Ishikawa (cell line): ENCODE data around the gene PLEKHJ1.

Experiments
- CEBPB ChIP-seq: IDR thresholded peaks from 2 replicates; pipeline ENCODE4 v1.6.1; 2012
- CREB1 ChIP-seq: IDR thresholded peaks from 2 replicates; pipeline ENCODE4 v1.6.1; 2012; ENCODE audit warnings: low read depth
- EGR1 ChIP-seq: IDR thresholded peaks from 2 replicates; pipeline ENCODE4 v1.6.1; 2012
- EP300 ChIP-seq: IDR thresholded peaks from 2 replicates; pipeline ENCODE4 v1.6.1; 2012; ENCODE audit warnings: borderline replicate concordance
- FOXM1 ChIP-seq: IDR thresholded peaks from 2 replicates; pipeline ENCODE4 v1.6.1; 2012; ENCODE audit warnings: low read depth, borderline replicate concordance
- NFIC ChIP-seq: IDR thresholded peaks from 2 replicates; pipeline ENCODE4 v1.6.1; 2012
- RAD21 ChIP-seq: IDR thresholded peaks from 2 replicates; pipeline ENCODE4 v1.6.1; 2012; ENCODE audit warnings: low read depth
- TAF1 ChIP-seq: IDR thresholded peaks from 2 replicates; pipeline ENCODE4 v1.6.1; 2012; ENCODE audit warnings: low read depth, mild to moderate bottlenecking
- TCF12 ChIP-seq: IDR thresholded peaks from 2 replicates; pipeline ENCODE4 v1.6.1; 2012; ENCODE audit warnings: low read depth
- TEAD4 ChIP-seq: IDR thresholded peaks from 2 replicates; pipeline ENCODE4 v1.6.1; 2012
- USF1 ChIP-seq: IDR thresholded peaks from 2 replicates; pipeline ENCODE4 v1.6.1; 2012
- YY1 ChIP-seq: IDR thresholded peaks from 2 replicates; pipeline ENCODE4 v1.6.1; 2012; ENCODE audit warnings: low read depth
- ZBTB7A ChIP-seq: IDR thresholded peaks from 2 replicates; pipeline ENCODE4 v1.6.1; 2012; ENCODE audit warnings: low read depth
- TF ChIP-seq, protein P1 (sequence below): IDR thresholded peaks from 2 replicates; pipeline ENCODE4 v1.6.1; 2012
- TF ChIP-seq, protein P2 (sequence below): IDR thresholded peaks from 2 replicates; pipeline ENCODE4 v1.6.1; 2012; ENCODE audit warnings: low read depth, mild to moderate bottlenecking

PLEKHJ1 gene

GRCh38 chr19:2231621-2232221 lies 4.4 kb downstream of the PLEKHJ1 start:
- TF ChIP-seq RAD21 (no peak), FOXM1 (no peak), CREB1 (no peak), TCF12 (no peak), NFIC (no peak), EP300 (no peak), USF1 (no peak), YY1 (no peak), EGR1 (no peak), TAF1 (no peak), TEAD4 (no peak), ZBTB7A (no peak), CEBPB (no peak)
- TF ChIP-seq, protein P1, sequence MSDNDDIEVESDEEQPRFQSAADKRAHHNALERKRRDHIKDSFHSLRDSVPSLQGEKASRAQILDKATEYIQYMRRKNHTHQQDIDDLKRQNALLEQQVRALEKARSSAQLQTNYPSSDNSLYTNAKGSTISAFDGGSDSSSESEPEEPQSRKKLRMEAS = no peak
- TF ChIP-seq, protein P2, sequence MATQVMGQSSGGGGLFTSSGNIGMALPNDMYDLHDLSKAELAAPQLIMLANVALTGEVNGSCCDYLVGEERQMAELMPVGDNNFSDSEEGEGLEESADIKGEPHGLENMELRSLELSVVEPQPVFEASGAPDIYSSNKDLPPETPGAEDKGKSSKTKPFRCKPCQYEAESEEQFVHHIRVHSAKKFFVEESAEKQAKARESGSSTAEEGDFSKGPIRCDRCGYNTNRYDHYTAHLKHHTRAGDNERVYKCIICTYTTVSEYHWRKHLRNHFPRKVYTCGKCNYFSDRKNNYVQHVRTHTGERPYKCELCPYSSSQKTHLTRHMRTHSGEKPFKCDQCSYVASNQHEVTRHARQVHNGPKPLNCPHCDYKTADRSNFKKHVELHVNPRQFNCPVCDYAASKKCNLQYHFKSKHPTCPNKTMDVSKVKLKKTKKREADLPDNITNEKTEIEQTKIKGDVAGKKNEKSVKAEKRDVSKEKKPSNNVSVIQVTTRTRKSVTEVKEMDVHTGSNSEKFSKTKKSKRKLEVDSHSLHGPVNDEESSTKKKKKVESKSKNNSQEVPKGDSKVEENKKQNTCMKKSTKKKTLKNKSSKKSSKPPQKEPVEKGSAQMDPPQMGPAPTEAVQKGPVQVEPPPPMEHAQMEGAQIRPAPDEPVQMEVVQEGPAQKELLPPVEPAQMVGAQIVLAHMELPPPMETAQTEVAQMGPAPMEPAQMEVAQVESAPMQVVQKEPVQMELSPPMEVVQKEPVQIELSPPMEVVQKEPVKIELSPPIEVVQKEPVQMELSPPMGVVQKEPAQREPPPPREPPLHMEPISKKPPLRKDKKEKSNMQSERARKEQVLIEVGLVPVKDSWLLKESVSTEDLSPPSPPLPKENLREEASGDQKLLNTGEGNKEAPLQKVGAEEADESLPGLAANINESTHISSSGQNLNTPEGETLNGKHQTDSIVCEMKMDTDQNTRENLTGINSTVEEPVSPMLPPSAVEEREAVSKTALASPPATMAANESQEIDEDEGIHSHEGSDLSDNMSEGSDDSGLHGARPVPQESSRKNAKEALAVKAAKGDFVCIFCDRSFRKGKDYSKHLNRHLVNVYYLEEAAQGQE = no peak

DNA sequence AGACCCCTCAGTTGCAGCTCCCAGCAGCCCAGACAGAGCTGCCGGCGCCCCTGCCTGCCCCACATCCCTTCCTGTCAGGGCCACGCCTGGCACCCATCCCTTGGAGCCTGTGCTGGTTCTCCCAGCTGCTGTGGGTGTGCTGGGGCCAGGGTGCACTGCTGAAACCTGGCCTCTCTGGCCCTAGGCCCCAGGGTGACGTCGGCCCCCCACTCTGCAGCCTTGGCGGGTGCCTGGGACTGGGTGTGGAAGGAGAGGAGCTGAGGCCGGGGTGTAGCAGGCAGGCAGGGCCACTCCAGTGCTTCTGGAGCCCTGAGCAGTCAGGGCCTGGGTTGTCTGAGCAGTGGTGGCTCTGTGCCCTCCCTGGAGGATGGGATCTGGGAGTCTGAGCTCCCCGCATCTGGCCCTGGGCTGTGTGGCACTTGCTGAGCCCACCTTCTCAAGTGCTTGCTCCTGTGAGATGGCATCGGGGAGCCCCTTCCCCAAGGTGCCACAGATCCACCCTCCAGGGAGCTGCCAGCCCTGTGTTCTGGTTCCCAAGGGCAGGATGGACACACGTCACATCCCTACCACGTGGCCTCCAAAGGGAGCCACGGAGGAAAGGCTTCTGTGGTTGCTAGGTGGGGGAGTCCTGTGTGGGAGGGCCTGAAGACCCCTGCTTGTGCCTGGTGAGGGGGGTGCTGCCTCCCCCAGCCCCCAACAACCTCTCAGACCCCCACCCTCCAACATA lies 5.2 kb downstream of the PLEKHJ1 start:
- TF ChIP-seq EGR1 (no peak), ZBTB7A (no peak), TCF12 (no peak), TEAD4 (no peak), CEBPB (no peak), USF1 (no peak), CREB1 (no peak), FOXM1 (no peak), TAF1 (no peak), EP300 (no peak), RAD21 (no peak), YY1 (no peak)
- TF ChIP-seq, protein P1 = no peak
- TF ChIP-seq, protein P2 = no peak

GRCh38 chr19:2230033-2230531 lies 6.0 kb downstream of the PLEKHJ1 start:
- TF ChIP-seq EP300 = no peak
- TF ChIP-seq YY1 = no peak
- TF ChIP-seq TCF12 = no peak
- TF ChIP-seq ZBTB7A = no peak
- TF ChIP-seq TEAD4 = no peak
- no peak for TF ChIP-seq FOXM1
- TF ChIP-seq TAF1 = no peak
- TF ChIP-seq CREB1 = no peak
- TF ChIP-seq, protein P1 = no peak
- no peak for TF ChIP-seq CEBPB
- no peak for TF ChIP-seq EGR1
- TF ChIP-seq RAD21 = no peak
- TF ChIP-seq USF1 = no peak
- TF ChIP-seq NFIC = no peak
- TF ChIP-seq, protein P2 = no peak
